H1 (cell line): ENCODE measurements around the gene CCNA1. TPM values are rescaled to one million over a fixed set of nuclear protein-coding genes. Genes with fewer than 3 reads are reported as not detected.

Experiments
- CTCF ChIA-PET: fragments of 300-600 bp; sonication (Branson Sonifier 250); formaldehyde crosslinking; loops from one replicate; lab custom pipeline; 2021; ENCODE audit not compliant: partially characterized antibody; lab: Charles Lee
- POLR2A ChIA-PET: fragments of 300-600 bp; sonication (Branson Sonifier 250); formaldehyde crosslinking; loops from one replicate; lab custom pipeline; 2021; ENCODE audit warnings: inconsistent platforms; ENCODE audit not compliant: partially characterized antibody; lab: Charles Lee
- DNase-seq, 2 experiments: peaks; one replicate each; pipeline versions ENCODE4 v3.0.0 to v3.0.0-alpha.2; 2010 to 2022; ENCODE audit warnings: low spot score in 2 of 2, low read depth in 1 of 2, mixed read lengths in 1 of 2
- FAIRE-seq: peaks from 2 replicates; lab custom pipeline; 2011; peaks lifted over from hg19 to GRCh38; lab: Jason Lieb, UNC
- H2AFZ ChIP-seq: 2 replicates; pipeline ENCODE4 v1.8.1; 2012; ENCODE audit warnings: low read length, inconsistent platforms
- H2AK5ac ChIP-seq: 2 replicates; pipeline ENCODE4 v1.6.1; 2013; ENCODE audit warnings: low read depth, low read length
- H2BK120ac ChIP-seq: replicated peaks from 2 replicates; pipeline ENCODE3; 2013; ENCODE audit warnings: low read depth, low read length, inconsistent platforms
- H2BK12ac ChIP-seq: 2 replicates; pipeline ENCODE4 v1.6.1; 2013; ENCODE audit warnings: low read depth, low read length
- H2BK15ac ChIP-seq: 2 replicates; pipeline ENCODE4 v1.6.1; 2013; ENCODE audit warnings: low read length
- H2BK20ac ChIP-seq: 2 replicates; pipeline ENCODE4 v1.6.1; 2013; ENCODE audit warnings: low read length
- H2BK5ac ChIP-seq: 2 replicates; pipeline ENCODE4 v1.6.1; 2013; ENCODE audit warnings: low read depth, low read length
- H3K14ac ChIP-seq: 2 replicates; pipeline ENCODE4 v1.6.1; 2013; ENCODE audit warnings: inconsistent platforms; ENCODE audit not compliant: insufficient read length
- H3K18ac ChIP-seq: 2 replicates; pipeline ENCODE4 v1.6.1; 2013; ENCODE audit warnings: low read length; ENCODE audit errors: extremely low read depth
- H3K23ac ChIP-seq: 2 replicates; pipeline ENCODE4 v1.6.1; 2013; ENCODE audit warnings: inconsistent platforms; ENCODE audit not compliant: insufficient read length
- H3K23me2 ChIP-seq: 2 replicates; pipeline ENCODE4 v1.6.1; 2013; ENCODE audit warnings: low read depth, low read length
- H3K27ac ChIP-seq: 2 replicates; pipeline ENCODE4 v1.6.1; 2011; ENCODE audit warnings: low read depth, low read length, inconsistent platforms
- H3K27me3 ChIP-seq, 4 experiments: replicated peaks in 1 of 4; 1 replicate in 1 of 4; 2 replicates in 3 of 4; pipeline versions ENCODE4 v1.6.1 to v1.8.1; 2011 to 2013; ENCODE audit warnings: low read length in 3 of 4, mild to moderate bottlenecking in 3 of 4, inconsistent platforms in 2 of 4, mixed read lengths in 2 of 4, moderate library complexity in 1 of 4; ENCODE audit not compliant: control insufficient read depth in 3 of 4, insufficient read depth in 3 of 4; ENCODE audit errors: extremely low read depth in 1 of 4
- H3K36me3 ChIP-seq, 4 experiments: 2 replicates each; pipeline versions ENCODE4 v1.6.1 to v1.8.1; 2011 to 2013; ENCODE audit warnings: mild to moderate bottlenecking in 4 of 4, low read length in 3 of 4, moderate library complexity in 2 of 4, control low read depth in 1 of 4, inconsistent platforms in 1 of 4; ENCODE audit not compliant: insufficient read depth in 4 of 4, control insufficient read depth in 2 of 4
- H3K4ac ChIP-seq: replicated peaks from 2 replicates; pipeline ENCODE3; 2013; ENCODE audit warnings: low read length, low read depth, mixed read lengths, inconsistent platforms; ENCODE audit not compliant: insufficient read length
- H3K4me1 ChIP-seq, 4 experiments: replicated peaks in 1 of 4; 1 replicate in 1 of 4; 2 replicates in 3 of 4; pipeline versions ENCODE4 v1.6.1 to v1.8.1; 2011 to 2013; ENCODE audit warnings: low read length in 3 of 4, inconsistent platforms in 2 of 4, mixed read lengths in 1 of 4; ENCODE audit not compliant: insufficient read depth in 4 of 4, control insufficient read depth in 3 of 4
- H3K4me2 ChIP-seq, 2 experiments: 2 replicates each; pipeline versions ENCODE4 v1.6.1 to v1.8.1; 2011 to 2013; ENCODE audit warnings: low read depth in 2 of 2, low read length in 2 of 2, control low read depth in 1 of 2, inconsistent platforms in 1 of 2, mild to moderate bottlenecking in 1 of 2; ENCODE audit not compliant: insufficient read depth in 1 of 2
- H3K4me3 ChIP-seq, 4 experiments: fragments of 200-600, 300-600 bp in 1 of 4; sonication (generic), shearing (Covaris generic), sonication (Bioruptor Twin) in 1 of 4; 2 replicates each; pipeline versions ENCODE4 v1.5.1 to v1.8.1; 2011 to 2016; ENCODE audit warnings: low read length in 4 of 4, low read depth in 3 of 4, control low read depth in 2 of 4, inconsistent platforms in 2 of 4, mild to moderate bottlenecking in 2 of 4, mixed read lengths in 1 of 4, moderate library complexity in 1 of 4; ENCODE audit not compliant: insufficient read depth in 2 of 4; ENCODE audit errors: extremely low read depth in 1 of 4
- H3K56ac ChIP-seq: replicated peaks from 2 replicates; pipeline ENCODE3; 2013; ENCODE audit warnings: low read depth, mild to moderate bottlenecking, mixed read lengths, low read length, inconsistent platforms; ENCODE audit not compliant: insufficient read length
- H3K79me1 ChIP-seq: 2 replicates; pipeline ENCODE4 v1.6.1; 2013; ENCODE audit warnings: low read depth, low read length, control low read depth
- H3K79me2 ChIP-seq, 2 experiments: 2 replicates each; pipeline versions ENCODE4 v1.6.1 to v1.8.1; 2012 to 2013; ENCODE audit warnings: low read length in 2 of 2, mild to moderate bottlenecking in 2 of 2, inconsistent platforms in 1 of 2; ENCODE audit not compliant: insufficient read depth in 2 of 2, control insufficient read depth in 1 of 2
- H3K9ac ChIP-seq, 4 experiments: replicated peaks in 1 of 4; 1 replicate in 1 of 4; 2 replicates in 3 of 4; pipeline versions ENCODE4 v1.6.1 to v1.8.1; 2011 to 2013; ENCODE audit warnings: low read depth in 3 of 4, low read length in 3 of 4, control low read depth in 2 of 4, mild to moderate bottlenecking in 2 of 4, moderate library complexity in 2 of 4, inconsistent platforms in 1 of 4; ENCODE audit errors: extremely low read depth in 1 of 4
- H3K9me3 ChIP-seq, 2 experiments: 2 replicates each; pipeline versions ENCODE4 v1.6.1 to v1.8.1; 2012 to 2013; ENCODE audit warnings: mild to moderate bottlenecking in 2 of 2, moderate library complexity in 2 of 2, control low read depth in 1 of 2, inconsistent platforms in 1 of 2, low read depth in 1 of 2, low read length in 1 of 2, mixed read lengths in 1 of 2; ENCODE audit not compliant: insufficient read depth in 2 of 2
- H4K20me1 ChIP-seq, 2 experiments: replicated peaks in 1 of 2; 2 replicates each; pipeline versions ENCODE3 to v1.8.1; 2011 to 2013; ENCODE audit warnings: inconsistent platforms in 2 of 2, low read length in 2 of 2, mild to moderate bottlenecking in 1 of 2; ENCODE audit not compliant: insufficient read depth in 2 of 2, control insufficient read depth in 1 of 2
- H4K5ac ChIP-seq: 2 replicates; pipeline ENCODE4 v1.6.1; 2013; ENCODE audit warnings: low read length, low read depth, mixed read lengths, inconsistent platforms; ENCODE audit not compliant: insufficient read length
- H4K8ac ChIP-seq: 2 replicates; pipeline ENCODE4 v1.8.0; 2013; ENCODE audit warnings: mild to moderate bottlenecking, moderate library complexity, low read length, inconsistent platforms; ENCODE audit not compliant: insufficient read depth; ENCODE audit errors: extremely low read depth
- H4K91ac ChIP-seq: replicated peaks from 2 replicates; pipeline ENCODE3; 2013; ENCODE audit warnings: low read length, mixed read lengths, inconsistent platforms; ENCODE audit not compliant: insufficient read length
- CHD1 ChIP-seq: IDR thresholded peaks from 2 replicates; pipeline ENCODE4 v1.6.1; 2012; ENCODE audit warnings: low read depth, low read length, improper control_type of control experiment
- CREB1 ChIP-seq: IDR thresholded peaks from 2 replicates; pipeline ENCODE4 v1.6.1; 2012; ENCODE audit warnings: inconsistent platforms
- CTBP2 ChIP-seq: IDR thresholded peaks from 2 replicates; pipeline ENCODE4 v1.7.0; 2011; ENCODE audit warnings: borderline replicate concordance, mild to moderate bottlenecking, moderate library complexity, mixed read lengths, low read length; ENCODE audit not compliant: insufficient read depth, insufficient read length
- JUND ChIP-seq: IDR thresholded peaks from 2 replicates; pipeline ENCODE4 v1.6.1; 2011; ENCODE audit warnings: mild to moderate bottlenecking, improper control_type of control experiment, low read length
- RBBP5 ChIP-seq: IDR thresholded peaks from 2 replicates; pipeline ENCODE4 v1.7.1; 2012; ENCODE audit warnings: low read depth, mild to moderate bottlenecking, inconsistent platforms, low read length, moderate library complexity, borderline replicate concordance
- RNF2 ChIP-seq: fragments of 200-900, 300-1000 bp; sonication (generic); IDR thresholded peaks from 2 replicates; pipeline ENCODE4 v1.7.1; 2016; ENCODE audit warnings: borderline replicate concordance, low read depth, mild to moderate bottlenecking, antibody characterized with exemption, low read length; ENCODE audit not compliant: poor library complexity, severe bottlenecking; ENCODE audit errors: missing control alignments
- SRF ChIP-seq: IDR thresholded peaks from 2 replicates; pipeline ENCODE4 v1.6.1; 2011; ENCODE audit warnings: mild to moderate bottlenecking, low read depth, low read length, moderate library complexity
- WGBS, 2 experiments: shearing (Covaris generic) in 1 of 2; methylation state at CpG; one replicate each; pipeline versions ENCODE4 v1.1.6 to v1.1.7; 2013 to 2015; ENCODE audit warnings: low lambda C conversion rate in 2 of 2, mixed read lengths in 2 of 2, inconsistent platforms in 1 of 2, low coverage in 1 of 2, missing lambda C conversion rate in 1 of 2; ENCODE audit not compliant: insufficient replicate concordance in 2 of 2, insufficient coverage in 1 of 2, insufficient read length in 1 of 2; ENCODE audit errors: extremely low coverage in 1 of 2, missing lambda C conversion rate in 1 of 2; 5-methylcytosine and 5-hydroxymethylcytosine counted together
- polyA plus RNA-seq, 7 experiments: library from polyadenylated mRNA; depleted of rRNA in 3 of 7; stranded (reverse) in 5 of 7; unstranded in 2 of 7; fragments of >200 nt in 5 of 7; fragments of 200-250 nt in 2 of 7; gene quantifications; 1 replicate in 5 of 7; 2 replicates in 1 of 7; 4 replicates in 1 of 7; pipeline versions ENCODE4 v1.2.1 to v1.2.3, GENCODE V29; 2011 to 2013; ENCODE audit warnings: missing spikeins in 2 of 7, mixed read lengths in 2 of 7
- total RNA-seq: library from RNA; stranded (reverse); fragmentation: NEBNext Ultra II Directional; extraction: Animal tissue kit (Norgen Biotek cat#: 25700); gene quantifications from 2 replicates; pipeline ENCODE4 v1.2.1, GENCODE V29; 2021

CCNA1 gene
- total and polyA plus RNA-seq, 2 of the 8 experiments (the other 6 are each of a cell fraction or from before 2014, with no cell fraction given), result 2.2 to 4.1 TPM

DNA sequence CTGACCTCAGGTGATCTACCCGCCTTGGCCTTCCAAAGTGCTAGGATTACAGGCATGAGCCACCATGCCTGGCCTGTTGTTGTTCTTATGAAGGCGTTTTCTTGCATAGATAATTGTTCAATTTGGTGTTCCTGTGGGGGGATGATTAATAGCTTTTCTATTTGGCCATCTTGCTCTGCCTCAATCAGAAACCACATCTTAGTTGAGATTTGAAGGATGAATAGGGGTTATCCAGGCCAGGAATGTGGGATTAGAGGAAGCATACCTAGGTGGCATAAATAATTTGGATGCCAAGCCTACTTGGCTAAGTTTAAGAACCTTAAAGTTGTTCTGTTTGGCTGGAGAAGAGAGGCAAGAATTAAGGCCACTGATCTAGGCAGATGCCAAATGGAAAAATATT is 44.4 kb downstream of the CCNA1 start:
- POLR2A ChIA-PET, result no interaction called here
- TF ChIP-seq SRF, result no peak
- TF ChIP-seq CREB1, result no peak
- no peak for TF ChIP-seq RNF2
- TF ChIP-seq RBBP5, result no peak
- no peak for TF ChIP-seq CTBP2
- TF ChIP-seq JUND, result no peak
- no peak for TF ChIP-seq CHD1

More for the DNA sequence above, 44.4 kb downstream of the CCNA1 start:
- H3K36me3 ChIP-seq, result no peaks in the 10 kb centered on the region
- H3K79me1 ChIP-seq, result no peaks in the 10 kb centered on the region
- H3K23me2 ChIP-seq, result no peaks in the 10 kb centered on the region
- no peak overlapping the region for H3K4me2 ChIP-seq
- no peak overlapping the region for H4K5ac ChIP-seq
- H2BK20ac ChIP-seq, result no peak overlapping the region
- H3K79me2 ChIP-seq, result no peaks in the 10 kb centered on the region
- CTCF ChIA-PET, result interaction anchor here (1.3 to 1.5 kb wide), 2 partner anchors 108 to 193 kb away, joined by 4 to 5 read pairs; no protein-coding TSS in a partner anchor
- H4K8ac ChIP-seq, result no peak overlapping the region
- no peak overlapping the region for H3K27ac ChIP-seq
- no peak overlapping the region for H3K56ac ChIP-seq
- H3K18ac ChIP-seq, result no peak overlapping the region
- H2BK120ac ChIP-seq, result no peak overlapping the region
- no peak overlapping the region for H2BK12ac ChIP-seq
- H2BK5ac ChIP-seq, result no peak overlapping the region
- H3K4ac ChIP-seq, result no peak overlapping the region
- no peak overlapping the region for H3K23ac ChIP-seq
- no peak overlapping the region for H2AK5ac ChIP-seq
- no peaks in the 10 kb centered on the region for H3K27me3 ChIP-seq
- H4K20me1 ChIP-seq, result no peaks in the 10 kb centered on the region
- no peak for DNase-seq
- H2AFZ ChIP-seq, result no peak overlapping the region
- H2BK15ac ChIP-seq, result no peak overlapping the region
- no peak for FAIRE-seq
- H4K91ac ChIP-seq, result no peak overlapping the region
- H3K9me3 ChIP-seq, result peaks cover 10 to 15% of the 10 kb centered on the region in 2 experiments
- H3K9ac ChIP-seq, result no peak overlapping the region
- no peak overlapping the region for H3K4me3 ChIP-seq
- no peak overlapping the region for H3K14ac ChIP-seq
- H3K4me1 ChIP-seq, result no peaks in the 10 kb centered on the region
- 88% methylated on average over 2 of the region's 2 CpGs; no CpG with 5 or more reads in 1 of the 2 experiments for WGBS, 2 experiments
